Activated naive CD8-positive, alpha-beta T cell (primary cell): ENCODE measurements around the gene DOCK2.
A peak's percentile ranks its signal among the peaks of the same experiment; 100 is the strongest.

Source experiments
- H3K27ac Mint-ChIP-seq: one replicate; pipeline ENCODE4 v1.8.0; 2021; ENCODE audit warnings: mixed read lengths
- H3K27me3 Mint-ChIP-seq: one replicate; pipeline ENCODE4 v1.8.0; 2021; ENCODE audit warnings: mixed read lengths
- H3K36me3 Mint-ChIP-seq: one replicate; pipeline ENCODE4 v1.8.0; 2021; ENCODE audit warnings: mixed read lengths
- H3K4me1 Mint-ChIP-seq: one replicate; pipeline ENCODE4 v1.8.0; 2021; ENCODE audit warnings: low read depth, mixed read lengths
- H3K4me3 Mint-ChIP-seq: one replicate; pipeline ENCODE4 v1.8.0; 2021; ENCODE audit warnings: mild to moderate bottlenecking, mixed read lengths
- H3K9me3 Mint-ChIP-seq: one replicate; pipeline ENCODE4 v1.8.0; 2021; ENCODE audit warnings: low read depth, mixed read lengths

Gene DOCK2

GRCh38 chr5:169960659-169961058, 323.6 kb downstream of the DOCK2 start:
- Mint-ChIP-seq H3K27ac (no peak overlapping the region), H3K9me3 (no peaks in the 10 kb centered on the region), H3K4me3 (no peak overlapping the region), H3K27me3 (no peaks in the 10 kb centered on the region), H3K36me3 (peaks cover 10% of the 10 kb centered on the region), H3K4me1 (peaks cover 3% of the 10 kb centered on the region)

GRCh38 chr5:169964246-169964645, 327.2 kb downstream of the DOCK2 start:
- no peak overlapping the region for H3K4me3 Mint-ChIP-seq
- H3K9me3 Mint-ChIP-seq = no peaks in the 10 kb centered on the region
- no peak overlapping the region for H3K27ac Mint-ChIP-seq
- no peaks in the 10 kb centered on the region for H3K4me1 Mint-ChIP-seq
- H3K36me3 Mint-ChIP-seq = peaks cover 10% of the 10 kb centered on the region
- no peaks in the 10 kb centered on the region for H3K27me3 Mint-ChIP-seq

DNA sequence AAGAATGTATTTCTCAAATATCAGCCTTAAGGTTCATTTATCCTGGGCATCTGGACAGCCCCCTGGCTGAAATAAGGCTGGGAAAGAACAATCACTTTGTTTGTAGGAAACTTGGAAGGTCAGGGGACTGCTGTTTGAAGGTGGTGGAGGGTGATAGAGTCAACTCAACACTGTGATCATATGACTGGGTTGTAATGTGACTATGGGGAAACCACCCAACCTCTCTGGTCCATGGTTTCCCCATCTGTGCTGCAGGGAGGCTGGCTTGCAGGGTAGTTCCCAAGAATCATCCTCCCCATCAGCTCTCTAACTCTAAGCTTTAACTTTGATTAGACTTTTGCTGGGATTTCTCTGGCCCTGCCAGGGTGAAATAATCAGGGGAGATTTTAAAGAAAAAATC, 333.3 kb downstream of the DOCK2 start:
- peaks cover 4% of the 10 kb centered on the region for H3K36me3 Mint-ChIP-seq
- H3K27me3 Mint-ChIP-seq = no peaks in the 10 kb centered on the region
- H3K27ac Mint-ChIP-seq = peak overlapping the region; percentile 43
- no peaks in the 10 kb centered on the region for H3K9me3 Mint-ChIP-seq
- no peaks in the 10 kb centered on the region for H3K4me1 Mint-ChIP-seq
- H3K4me3 Mint-ChIP-seq = no peak overlapping the region

- no peak overlapping the region for H3K27ac Mint-ChIP-seq
- peaks cover 4% of the 10 kb centered on the region for H3K36me3 Mint-ChIP-seq
Observed at GRCh38 chr5:169970911-169971765, 334.1 kb downstream of the DOCK2 start.

DNA sequence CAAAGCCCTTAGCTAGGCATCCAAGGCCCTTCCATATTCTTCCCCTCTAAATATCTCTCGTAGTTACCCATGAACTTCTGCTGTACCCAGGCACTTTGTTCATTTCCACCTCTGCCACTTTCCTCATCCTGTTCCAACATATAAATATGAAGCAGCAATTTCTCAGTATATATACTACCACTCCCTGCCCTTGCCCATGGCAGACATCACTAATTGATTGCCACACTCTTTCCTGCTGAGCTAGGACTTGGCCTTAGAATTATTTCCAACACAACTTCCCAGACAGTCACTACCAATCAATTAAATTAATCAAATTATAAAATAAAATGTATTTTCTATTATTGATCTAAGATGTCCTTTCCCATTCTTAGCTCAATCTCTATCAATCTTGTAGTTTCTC, 334.7 kb downstream of the DOCK2 start:
- Mint-ChIP-seq H3K9me3 (no peaks in the 10 kb centered on the region), H3K36me3 (peaks cover 4% of the 10 kb centered on the region), H3K27me3 (no peaks in the 10 kb centered on the region), H3K27ac (no peak overlapping the region), H3K4me3 (no peak overlapping the region), H3K4me1 (no peaks in the 10 kb centered on the region)

More at GRCh38 chr5:169970911-169971765, 334.1 kb downstream of the DOCK2 start:
- Mint-ChIP-seq H3K9me3 (no peaks in the 10 kb centered on the region), H3K4me1 (no peaks in the 10 kb centered on the region), H3K4me3 (no peak overlapping the region), H3K27me3 (no peaks in the 10 kb centered on the region)

GRCh38 chr5:169973056-169973455, 336.0 kb downstream of the DOCK2 start:
- Mint-ChIP-seq H3K27me3 (no peaks in the 10 kb centered on the region), H3K4me1 (no peaks in the 10 kb centered on the region), H3K27ac (no peak overlapping the region), H3K9me3 (no peaks in the 10 kb centered on the region), H3K36me3 (peaks cover 4% of the 10 kb centered on the region), H3K4me3 (no peak overlapping the region)

DNA sequence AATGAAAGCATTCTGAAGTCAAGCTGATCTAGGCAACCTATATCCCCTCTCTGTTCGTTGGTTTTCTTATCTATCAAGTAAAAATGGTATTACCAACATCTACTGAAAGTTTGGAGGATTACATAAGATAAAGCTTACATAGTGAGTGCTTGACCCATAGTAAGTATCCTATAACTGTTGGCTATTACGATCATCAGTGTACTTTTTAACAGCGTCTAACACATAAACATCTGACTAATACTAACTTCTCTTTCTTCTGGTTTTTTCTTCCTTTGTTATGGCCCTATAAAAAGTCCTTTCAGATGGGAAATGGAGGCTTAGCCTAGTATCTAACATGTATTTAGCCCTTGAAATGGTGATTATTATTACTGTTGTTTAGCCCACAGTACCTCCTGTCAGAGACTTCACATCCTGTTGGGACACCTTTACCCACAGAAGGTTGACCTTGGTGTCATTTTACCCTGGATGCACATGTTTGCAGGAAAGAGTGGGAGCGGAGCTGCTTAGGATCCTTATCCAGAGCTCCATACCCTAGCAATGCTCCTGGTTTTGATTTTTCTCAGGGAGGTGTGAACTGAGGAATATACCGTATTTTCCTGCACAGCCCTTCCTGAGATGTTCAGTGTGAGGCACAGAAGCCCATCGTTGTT, 337.2 kb downstream of the DOCK2 start:
- Mint-ChIP-seq H3K36me3 (peaks cover 4% of the 10 kb centered on the region), H3K4me3 (no peak overlapping the region), H3K27me3 (no peaks in the 10 kb centered on the region), H3K4me1 (no peaks in the 10 kb centered on the region), H3K9me3 (no peaks in the 10 kb centered on the region), H3K27ac (no peak overlapping the region)

GRCh38 chr5:169978714-169979113, 341.6 kb downstream of the DOCK2 start:
- H3K27me3 Mint-ChIP-seq = no peaks in the 10 kb centered on the region
- no peaks in the 10 kb centered on the region for H3K4me1 Mint-ChIP-seq
- H3K4me3 Mint-ChIP-seq = no peak overlapping the region
- H3K27ac Mint-ChIP-seq = no peak overlapping the region
- H3K36me3 Mint-ChIP-seq = peaks cover 2% of the 10 kb centered on the region
- H3K9me3 Mint-ChIP-seq = no peaks in the 10 kb centered on the region

DNA sequence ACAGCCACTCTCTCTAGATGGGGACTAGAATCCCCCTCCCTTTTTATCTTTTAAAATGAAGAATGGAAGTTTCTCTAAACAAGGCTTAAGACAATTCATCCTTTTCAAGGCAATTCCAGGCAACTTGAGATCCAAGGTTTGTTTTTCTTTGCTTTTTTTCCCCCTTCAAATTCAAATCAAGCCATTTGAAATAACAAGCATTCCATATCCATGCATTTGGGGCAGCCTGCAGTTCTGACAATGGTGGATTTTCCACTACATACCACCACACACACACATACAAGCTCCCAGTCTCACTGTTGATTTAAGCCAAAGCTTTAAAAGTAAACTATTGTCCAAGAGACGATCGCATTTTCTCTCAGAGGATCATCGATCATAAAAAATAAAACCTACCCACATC, 342.8 kb downstream of the DOCK2 start:
- Mint-ChIP-seq H3K9me3 (no peaks in the 10 kb centered on the region), H3K36me3 (peaks cover 2% of the 10 kb centered on the region), H3K27ac (no peak overlapping the region)

DNA sequence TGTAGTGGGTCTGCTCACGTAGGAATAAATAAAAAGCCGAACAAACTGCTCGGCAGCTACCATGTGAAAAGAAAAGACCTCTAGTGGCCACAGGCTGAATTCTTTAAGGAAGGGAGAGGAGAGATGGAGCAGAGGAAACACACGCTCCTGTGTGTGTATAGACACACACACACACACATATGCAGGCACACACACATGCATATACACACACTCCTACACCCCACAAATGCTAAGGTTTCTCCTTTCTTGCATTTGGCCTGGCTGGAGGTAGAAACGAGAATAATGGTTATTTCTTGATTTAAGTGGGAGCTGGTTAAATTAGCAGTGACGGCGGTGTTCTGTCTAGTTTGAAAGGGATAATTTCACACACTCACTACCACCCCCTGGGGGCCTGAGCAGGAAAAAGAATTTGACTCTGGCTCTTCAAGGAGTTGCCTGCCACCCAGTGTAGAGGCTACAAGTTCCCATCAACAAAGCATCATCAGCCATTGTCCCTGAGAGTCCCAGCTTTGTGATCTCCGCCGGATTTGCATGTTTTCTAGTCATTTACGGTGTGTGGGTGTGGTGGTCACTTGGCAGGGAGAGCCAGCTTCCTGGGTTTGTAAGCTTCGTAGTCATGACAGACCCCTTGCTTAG, 343.5 kb downstream of the DOCK2 start, which contains the start of gene INSYN2B:
Gene INSYN2B (minus strand): TSS at position 78 of the 636 bp plus-strand sequence. CDS start 96,597 bp downstream, outside the sequence.
- peaks cover 2% of the 10 kb centered on the region for H3K36me3 Mint-ChIP-seq
- H3K4me3 Mint-ChIP-seq = no peak within 1 kb of the TSS
- no peak within 1 kb of the TSS for H3K27ac Mint-ChIP-seq
- H3K27me3 Mint-ChIP-seq = no peaks in the 10 kb centered on the region
- H3K9me3 Mint-ChIP-seq = no peaks in the 10 kb centered on the region
- no peaks in the 10 kb centered on the region for H3K4me1 Mint-ChIP-seq

More for the DNA sequence above, 342.8 kb downstream of the DOCK2 start:
- Mint-ChIP-seq H3K4me1 (no peaks in the 10 kb centered on the region), H3K4me3 (no peak overlapping the region), H3K27me3 (no peaks in the 10 kb centered on the region)

GRCh38 chr5:169988206-169988605, 351.1 kb downstream of the DOCK2 start:
- no peaks in the 10 kb centered on the region for H3K27me3 Mint-ChIP-seq
- peaks cover 2% of the 10 kb centered on the region for H3K4me1 Mint-ChIP-seq
- no peaks in the 10 kb centered on the region for H3K9me3 Mint-ChIP-seq
- no peak overlapping the region for H3K27ac Mint-ChIP-seq
- peaks cover 12% of the 10 kb centered on the region for H3K36me3 Mint-ChIP-seq
- H3K4me3 Mint-ChIP-seq = no peak overlapping the region

GRCh38 chr5:169988947-169989346, 351.9 kb downstream of the DOCK2 start:
- Mint-ChIP-seq H3K4me1 (peaks cover 2% of the 10 kb centered on the region), H3K27me3 (no peaks in the 10 kb centered on the region), H3K36me3 (peaks cover 12% of the 10 kb centered on the region), H3K4me3 (no peak overlapping the region), H3K27ac (no peak overlapping the region), H3K9me3 (no peaks in the 10 kb centered on the region)

DNA sequence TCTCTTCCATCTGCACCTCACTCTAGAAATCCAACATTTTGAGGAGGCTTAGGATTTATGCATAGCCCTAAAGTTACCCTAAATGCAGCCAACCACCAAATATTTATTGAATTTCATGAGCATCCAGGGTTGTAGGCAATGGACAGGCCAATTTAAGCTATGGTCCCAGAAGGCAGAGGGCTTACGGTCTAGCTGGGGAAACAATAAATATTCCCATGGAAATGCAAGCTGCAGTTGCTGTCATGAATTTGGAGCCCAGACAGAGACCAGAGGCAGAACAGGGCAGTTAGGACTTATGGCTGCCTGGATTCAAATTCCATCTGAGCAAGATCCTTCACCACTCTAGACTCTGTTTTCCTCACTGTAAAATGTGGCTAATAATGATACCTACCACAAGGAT, 352.3 kb downstream of the DOCK2 start:
- peaks cover 2% of the 10 kb centered on the region for H3K4me1 Mint-ChIP-seq
- H3K27me3 Mint-ChIP-seq = no peaks in the 10 kb centered on the region
- no peak overlapping the region for H3K27ac Mint-ChIP-seq
- H3K4me3 Mint-ChIP-seq = no peak overlapping the region
- peaks cover 16% of the 10 kb centered on the region for H3K36me3 Mint-ChIP-seq
- no peaks in the 10 kb centered on the region for H3K9me3 Mint-ChIP-seq

GRCh38 chr5:169991115-169991869, 354.2 kb downstream of the DOCK2 start:
- Mint-ChIP-seq H3K4me1 (peaks cover 2% of the 10 kb centered on the region), H3K4me3 (no peak overlapping the region), H3K27me3 (no peaks in the 10 kb centered on the region), H3K9me3 (no peaks in the 10 kb centered on the region), H3K36me3 (peaks cover 23% of the 10 kb centered on the region), H3K27ac (no peak overlapping the region)
